Epithelial cell of umbilical artery (primary cell): ENCODE results near the gene TFPT. TPM values are rescaled to one million over a fixed set of nuclear protein-coding genes. Genes with fewer than 3 reads are reported as not detected.

Source experiments
- total RNA-seq: library from RNA; depleted of rRNA; stranded (reverse); fragments of >200 nt; gene quantifications from 2 replicates; pipeline ENCODE4 v1.2.3, GENCODE V29; 2014

Gene TFPT
- 36.6 and 40.0 TPM in 2 replicates for total RNA-seq

GRCh38 chr19:54115109-54116063 lies at the start of gene TFPT, which contains the start of gene PRPF31:
TSS of gene TFPT (minus strand) at chr19:54115657. CDS start at chr19:54115269, 388 bp downstream.
TSS of gene PRPF31 (plus strand) at chr19:54115754. CDS start at chr19:54118279, 2,525 bp downstream.

DNA sequence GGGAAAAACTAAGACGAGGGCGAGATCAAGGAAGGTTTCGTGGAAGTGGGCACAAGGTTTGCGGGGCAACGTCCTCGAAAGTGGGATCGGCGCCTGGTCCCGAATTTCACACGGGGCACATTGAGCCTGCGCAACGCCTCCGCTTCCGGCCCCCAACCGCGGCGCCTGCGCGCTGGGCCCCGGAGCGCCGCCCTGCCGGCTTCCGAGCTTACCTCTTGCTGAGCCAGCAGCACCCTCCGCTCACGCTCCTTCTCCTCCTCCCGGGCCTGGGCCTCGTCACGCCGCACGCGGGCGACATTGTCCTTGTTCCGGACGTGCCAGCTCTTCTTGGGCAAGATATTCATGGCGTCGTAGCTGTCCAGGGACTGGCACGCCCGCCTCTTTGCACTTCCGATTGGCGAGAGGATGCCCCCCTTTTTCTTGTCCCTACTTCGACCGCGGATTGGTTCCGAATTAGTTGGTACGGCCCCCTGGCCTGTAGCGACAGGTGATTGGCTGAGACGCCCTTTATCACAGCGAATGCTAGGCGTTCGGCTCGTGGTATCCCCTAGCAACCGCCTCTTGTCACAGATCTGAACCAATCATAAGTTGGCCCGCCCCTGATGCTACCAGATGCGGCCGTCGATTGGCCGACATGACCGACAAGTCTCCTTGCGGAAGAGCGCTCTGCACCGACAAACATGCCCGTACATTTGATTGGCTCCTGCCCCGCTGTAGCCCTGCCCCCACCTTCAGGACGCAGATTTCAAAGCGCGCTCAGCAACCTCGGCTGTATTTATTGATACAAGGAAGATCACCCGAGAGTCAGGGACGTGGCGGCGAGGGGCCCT lies 44.1 kb upstream of the TFPT start, which contains the start of gene LENG1:
Gene LENG1, minus strand, starts transcription at position 370 of the 830 bp plus-strand sequence. Its CDS starts 26 bp downstream, at position 344.

DNA sequence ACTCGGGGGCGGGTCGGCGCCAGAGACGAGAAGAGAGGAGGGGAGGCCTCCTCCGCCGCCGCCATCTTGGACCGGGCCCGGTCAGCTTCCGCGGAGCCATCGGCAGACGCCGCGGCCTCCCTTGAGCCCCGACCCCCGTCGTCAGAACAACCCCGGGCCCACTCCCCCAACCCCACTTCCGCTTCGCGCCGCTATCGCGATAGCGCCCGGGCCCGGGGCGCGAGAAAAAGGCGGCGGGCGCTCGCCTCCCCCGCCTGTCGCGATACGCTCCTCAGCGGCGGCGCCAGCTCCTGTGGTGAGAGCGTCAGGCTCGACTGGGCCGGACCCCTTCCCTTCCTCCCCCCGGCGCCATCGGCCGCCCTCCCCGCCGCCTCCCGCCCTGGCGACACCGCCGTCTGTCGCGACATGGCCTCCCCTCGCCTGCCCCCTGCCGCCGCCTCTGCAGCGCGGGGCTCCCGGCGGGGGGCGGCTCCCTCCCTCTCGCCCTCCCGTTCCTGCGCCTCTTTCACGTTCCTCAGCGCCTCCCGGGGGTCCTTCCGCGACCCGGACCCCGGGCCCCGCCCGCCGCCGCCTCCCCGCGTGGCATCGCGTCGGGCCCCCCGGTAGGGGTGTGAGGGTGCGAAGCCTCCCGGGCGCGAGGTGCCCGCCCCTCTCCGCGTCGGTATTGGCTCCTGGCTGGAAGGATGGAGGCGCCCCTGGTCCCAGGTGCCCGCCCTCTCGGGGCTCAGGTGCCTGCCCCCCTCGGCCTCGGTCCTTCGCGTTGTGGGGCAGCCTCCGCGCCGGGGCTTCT lies 22.4 kb upstream of the TFPT start, which contains the start of gene CNOT3:
Gene CNOT3, plus strand, starts transcription at position 64 of the 790 bp plus-strand sequence. CDS start 5,217 bp downstream, outside the sequence.

DNA sequence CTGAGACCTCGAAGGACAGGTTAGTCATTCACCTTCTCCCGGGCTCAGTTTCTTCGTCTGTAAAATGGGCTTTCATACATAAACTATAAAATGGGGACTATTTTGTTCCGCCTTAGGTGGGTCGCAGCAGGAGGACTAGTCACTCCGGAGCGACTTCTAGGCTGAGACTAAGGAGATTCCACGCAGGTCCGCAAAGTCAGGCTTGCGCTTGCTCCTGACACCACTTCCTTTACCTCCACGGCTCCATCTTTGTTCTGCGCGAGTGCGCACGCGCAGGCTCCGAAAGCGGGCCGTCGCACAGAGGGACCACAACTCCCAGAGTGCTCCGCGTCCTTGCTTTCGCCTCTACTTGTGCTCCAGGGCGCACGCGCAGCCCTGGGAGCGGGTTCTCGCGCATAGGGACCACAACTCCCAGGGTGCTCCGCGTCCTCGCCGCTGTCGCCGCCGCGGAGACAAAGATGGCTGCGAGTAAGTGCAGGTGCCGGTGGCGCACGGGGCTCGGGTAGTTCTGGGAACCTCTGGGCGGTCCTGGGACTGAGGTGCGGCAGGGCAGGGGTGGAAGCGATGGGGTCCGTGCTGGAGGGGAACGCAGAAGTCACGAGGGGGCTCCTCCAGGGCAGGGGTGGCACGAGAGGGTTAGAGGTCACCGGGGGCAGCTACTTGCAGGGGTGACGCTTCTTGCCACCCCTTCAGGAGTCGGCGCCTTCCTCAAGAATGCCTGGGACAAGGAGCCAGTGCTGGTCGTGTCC lies 12.9 kb downstream of the TFPT start, which contains the start of gene NDUFA3:
Gene NDUFA3, plus strand, starts transcription at position 435 of the 749 bp plus-strand sequence. Its CDS starts 24 bp downstream, at position 459.

DNA sequence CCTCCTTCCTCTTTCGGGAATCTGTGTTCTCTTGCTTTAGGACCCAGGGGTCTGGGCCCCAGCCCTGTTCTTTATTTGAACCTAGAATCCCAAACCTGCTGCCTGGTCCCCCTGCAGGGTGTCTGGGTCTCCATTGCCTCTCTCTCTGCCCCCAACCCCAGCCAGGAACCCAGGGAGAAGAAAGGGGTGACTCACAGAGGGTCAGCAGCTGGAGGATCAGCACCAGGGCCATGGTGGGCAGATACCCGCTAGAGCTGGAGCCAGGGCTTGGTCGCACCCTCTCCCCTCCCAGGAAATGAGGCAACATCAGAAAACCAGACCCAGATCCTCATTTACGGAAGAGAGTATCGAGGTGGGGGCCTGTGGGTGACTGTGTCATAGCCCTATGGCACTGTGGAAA lies 14.9 kb downstream of the TFPT start, which contains the start of gene OSCAR:
Gene OSCAR, minus strand, starts transcription at position 243 of the 400 bp plus-strand sequence. Its CDS starts 11 bp downstream, at position 232.

GRCh38 chr19:54081032-54081431 lies 34.4 kb downstream of the TFPT start, which contains the start of gene TARM1:
TSS of gene TARM1 (minus strand) at chr19:54081365. CDS start at chr19:54081340, 25 bp downstream.

GRCh38 chr19:54063350-54064116 lies 51.9 kb downstream of the TFPT start, which contains the start of gene VSTM1:
TSS of gene VSTM1 (minus strand) at chr19:54063897. CDS start at chr19:54063777, 120 bp downstream.

Other genes with a start within 250 kb of the TFPT start
- 2.1 and 6.2 TPM in 2 replicates for gene MYADM, start 247.8 kb downstream of the TFPT start, total RNA-seq
- gene PRKCG, start 233.5 kb downstream of the TFPT start, total RNA-seq = not detected in 2 replicates
- 0.15 and 1.9 TPM in 2 replicates for gene CACNG7, start 206.4 kb downstream of the TFPT start, total RNA-seq
- 0.61 and 0.65 TPM in 2 replicates for gene CACNG8, start 152.7 kb downstream of the TFPT start, total RNA-seq
- 2.6 and 3.2 TPM in 2 replicates for gene CACNG6, start 124.0 kb downstream of the TFPT start, total RNA-seq
- gene VSTM1, start 51.8 kb downstream of the TFPT start, total RNA-seq = not detected in 2 replicates
- not detected in 2 replicates for gene TARM1, start 34.3 kb downstream of the TFPT start, total RNA-seq
- not detected in 2 replicates for gene OSCAR, start 14.9 kb downstream of the TFPT start, total RNA-seq
- gene NDUFA3, start 12.8 kb downstream of the TFPT start, total RNA-seq = 9.4 and 18.2 TPM in 2 replicates
- 75.7 and 92.9 TPM in 2 replicates for gene PRPF31, start 97 bp upstream of the TFPT start, total RNA-seq
- gene CNOT3, start 22.1 kb upstream of the TFPT start, total RNA-seq = 9.1 and 9.3 TPM in 2 replicates
- 7.8 and 12.2 TPM in 2 replicates for gene LENG1, start 44.1 kb upstream of the TFPT start, total RNA-seq
- 0.32 TPM in 1 of 2 replicates, not detected in the other for gene TMC4, start 57.5 kb upstream of the TFPT start, total RNA-seq
- 45.1 and 83.9 TPM in 2 replicates for gene MBOAT7, start 73.9 kb upstream of the TFPT start, total RNA-seq
- gene TSEN34, start 75.7 kb upstream of the TFPT start, total RNA-seq = 60.0 and 74.1 TPM in 2 replicates
- gene RPS9, start 85.2 kb upstream of the TFPT start, total RNA-seq = 2,242 and 2,420 TPM in 2 replicates
- not detected in 2 replicates for gene LILRB3, start 107.3 kb upstream of the TFPT start, total RNA-seq
- gene LILRA6, start 127.1 kb upstream of the TFPT start, total RNA-seq = under 0.01 TPM in 1 of 2 replicates, not detected in the other
- not detected in 2 replicates for gene LILRB5, start 141.6 kb upstream of the TFPT start, total RNA-seq
- gene LILRB2, start 165.5 kb upstream of the TFPT start, total RNA-seq = not detected in 2 replicates
- not detected in 2 replicates for gene LILRA5, start 197.5 kb upstream of the TFPT start, total RNA-seq
- gene LILRA4, start 223.5 kb upstream of the TFPT start, total RNA-seq = not detected in 2 replicates
- gene LAIR1, start 249.3 kb upstream of the TFPT start, total RNA-seq = not detected in 2 replicates